Parathyroid adenoma (tissue), 2 donors: Measurements from ENCODE around the gene SGIP1.

ENCODE experiments used
- H2AFZ ChIP-seq: fragments of 300-600 bp; sonication (generic); one replicate; pipeline ENCODE4 v1.7.0; 2017; ENCODE audit warnings: antibody characterized with exemption, mild to moderate bottlenecking
- H3K27ac ChIP-seq: fragments of 300-600 bp; sonication (generic); one replicate; pipeline ENCODE4 v1.7.0; 2017
- H3K27me3 ChIP-seq: fragments of 300-600 bp; sonication (generic); one replicate; pipeline ENCODE4 v1.7.0; 2017; ENCODE audit warnings: low read length; ENCODE audit not compliant: control insufficient read depth, insufficient read depth
- H3K36me3 ChIP-seq: fragments of 300-600 bp; sonication (generic); one replicate; pipeline ENCODE4 v1.7.0; 2017; ENCODE audit warnings: low read length; ENCODE audit not compliant: control insufficient read depth, insufficient read depth
- H3K4me1 ChIP-seq: fragments of 300-600 bp; sonication (generic); one replicate; pipeline ENCODE4 v1.7.0; 2017; ENCODE audit warnings: control low read depth
- H3K4me2 ChIP-seq: fragments of 300-600 bp; sonication (generic); one replicate; pipeline ENCODE4 v1.7.0; 2017; ENCODE audit warnings: low read length
- H3K4me3 ChIP-seq: fragments of 300-600 bp; sonication (generic); one replicate; pipeline ENCODE4 v1.7.0; 2017; ENCODE audit warnings: low read depth, low read length
- H3K79me2 ChIP-seq: fragments of 300-600 bp; sonication (generic); one replicate; pipeline ENCODE4 v1.7.0; 2017; ENCODE audit warnings: control low read depth
- H3K9ac ChIP-seq: fragments of 300-600 bp; sonication (generic); one replicate; pipeline ENCODE4 v1.7.0; 2017; ENCODE audit warnings: mild to moderate bottlenecking
- H3K9me3 ChIP-seq: fragments of 300-600 bp; sonication (generic); one replicate; pipeline ENCODE4 v1.7.0; 2017; ENCODE audit warnings: low read length; ENCODE audit not compliant: control insufficient read depth
- TF ChIP-seq, protein P1 (sequence below): fragments of 300-600 bp; sonication (generic); IDR thresholded peaks from one replicate; pipeline ENCODE4 v1.7.0; 2017; ENCODE audit warnings: antibody characterized with exemption, mild to moderate bottlenecking
- donor health status: primary hyperparathyroidism.

SGIP1 gene

GRCh38 chr1:66633159-66633558, 99.2 kb downstream of the SGIP1 start:
- Histone ChIP-seq H3K4me1 (no peaks in the 10 kb centered on the region), H3K9me3 (no peaks in the 10 kb centered on the region), H3K4me3 (no peak overlapping the region), H3K9ac (no peak overlapping the region), H3K4me2 (no peak overlapping the region), H3K36me3 (no peaks in the 10 kb centered on the region), H2AFZ (no peak overlapping the region), H3K27ac (no peak overlapping the region), H3K79me2 (no peaks in the 10 kb centered on the region), H3K27me3 (no peaks in the 10 kb centered on the region)
- TF ChIP-seq, protein P1, sequence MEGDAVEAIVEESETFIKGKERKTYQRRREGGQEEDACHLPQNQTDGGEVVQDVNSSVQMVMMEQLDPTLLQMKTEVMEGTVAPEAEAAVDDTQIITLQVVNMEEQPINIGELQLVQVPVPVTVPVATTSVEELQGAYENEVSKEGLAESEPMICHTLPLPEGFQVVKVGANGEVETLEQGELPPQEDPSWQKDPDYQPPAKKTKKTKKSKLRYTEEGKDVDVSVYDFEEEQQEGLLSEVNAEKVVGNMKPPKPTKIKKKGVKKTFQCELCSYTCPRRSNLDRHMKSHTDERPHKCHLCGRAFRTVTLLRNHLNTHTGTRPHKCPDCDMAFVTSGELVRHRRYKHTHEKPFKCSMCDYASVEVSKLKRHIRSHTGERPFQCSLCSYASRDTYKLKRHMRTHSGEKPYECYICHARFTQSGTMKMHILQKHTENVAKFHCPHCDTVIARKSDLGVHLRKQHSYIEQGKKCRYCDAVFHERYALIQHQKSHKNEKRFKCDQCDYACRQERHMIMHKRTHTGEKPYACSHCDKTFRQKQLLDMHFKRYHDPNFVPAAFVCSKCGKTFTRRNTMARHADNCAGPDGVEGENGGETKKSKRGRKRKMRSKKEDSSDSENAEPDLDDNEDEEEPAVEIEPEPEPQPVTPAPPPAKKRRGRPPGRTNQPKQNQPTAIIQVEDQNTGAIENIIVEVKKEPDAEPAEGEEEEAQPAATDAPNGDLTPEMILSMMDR = no peak

GRCh38 chr1:66637146-66637545, 103.2 kb downstream of the SGIP1 start:
- Histone ChIP-seq H3K36me3 (no peaks in the 10 kb centered on the region), H3K4me1 (no peaks in the 10 kb centered on the region), H3K79me2 (no peaks in the 10 kb centered on the region), H3K4me2 (no peak overlapping the region), H3K9ac (no peak overlapping the region), H3K27me3 (no peaks in the 10 kb centered on the region), H3K27ac (no peak overlapping the region), H3K4me3 (no peak overlapping the region), H2AFZ (no peak overlapping the region), H3K9me3 (no peaks in the 10 kb centered on the region)
- TF ChIP-seq, protein P1 = no peak

DNA sequence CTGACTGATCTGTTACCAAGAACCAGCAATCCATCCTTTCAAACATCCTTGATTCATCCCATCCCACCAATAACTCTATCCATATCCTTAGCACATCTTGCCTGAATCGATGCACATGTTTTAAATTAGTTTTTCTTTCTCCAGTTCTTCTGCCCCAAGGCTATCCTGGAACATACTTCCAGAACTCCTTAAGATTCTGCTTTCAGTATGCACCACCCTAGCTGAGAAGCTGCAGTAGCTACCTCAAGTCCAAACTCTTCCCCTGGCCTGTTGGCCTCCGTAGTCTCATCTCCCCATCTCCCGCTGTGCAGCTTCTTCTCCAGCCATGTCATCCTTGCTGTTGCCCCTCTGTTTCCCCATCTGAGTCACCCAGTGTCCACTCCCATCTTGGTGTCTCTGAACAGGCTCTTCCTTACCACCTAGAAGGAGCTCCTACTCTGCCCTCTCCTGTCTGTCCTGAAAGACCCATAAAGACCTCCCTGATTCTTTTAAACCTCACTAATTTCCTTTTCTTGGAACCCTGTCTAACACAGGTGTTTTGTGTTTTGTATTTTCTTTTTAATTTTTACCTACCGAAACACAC, 108.0 kb downstream of the SGIP1 start:
- H3K9me3 ChIP-seq = no peaks in the 10 kb centered on the region
- no peak overlapping the region for H3K4me3 ChIP-seq
- no peaks in the 10 kb centered on the region for H3K36me3 ChIP-seq
- H3K27ac ChIP-seq = no peak overlapping the region
- TF ChIP-seq, protein P1 = no peak
- H2AFZ ChIP-seq = no peak overlapping the region
- H3K79me2 ChIP-seq = no peaks in the 10 kb centered on the region
- no peaks in the 10 kb centered on the region for H3K4me1 ChIP-seq
- no peak overlapping the region for H3K4me2 ChIP-seq
- no peaks in the 10 kb centered on the region for H3K27me3 ChIP-seq
- H3K9ac ChIP-seq = no peak overlapping the region

DNA sequence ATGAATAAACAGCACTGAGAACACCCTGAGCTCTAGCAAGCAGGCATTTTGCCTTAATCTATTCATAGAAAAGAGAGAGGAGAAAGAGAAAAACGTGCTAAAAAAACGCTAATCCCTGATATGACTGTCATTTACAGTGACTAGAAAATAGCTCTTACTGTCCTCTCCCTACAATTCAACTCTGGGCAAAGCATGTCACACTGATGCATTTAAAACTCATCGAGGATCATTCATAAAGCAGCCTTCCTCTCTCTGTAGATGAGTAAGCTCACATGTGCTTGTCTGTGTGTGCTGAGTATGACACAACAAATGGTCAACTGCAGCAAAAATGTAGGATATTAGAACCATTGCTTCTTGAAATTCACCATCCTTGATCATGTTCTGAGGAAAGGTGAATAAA, 109.0 kb downstream of the SGIP1 start:
- Histone ChIP-seq H3K4me1 (no peaks in the 10 kb centered on the region), H2AFZ (no peak overlapping the region), H3K4me2 (no peak overlapping the region), H3K9ac (no peak overlapping the region), H3K4me3 (no peak overlapping the region), H3K79me2 (no peaks in the 10 kb centered on the region), H3K27me3 (no peaks in the 10 kb centered on the region), H3K9me3 (no peaks in the 10 kb centered on the region), H3K36me3 (no peaks in the 10 kb centered on the region), H3K27ac (no peak overlapping the region)
- TF ChIP-seq, protein P1 = no peak

DNA sequence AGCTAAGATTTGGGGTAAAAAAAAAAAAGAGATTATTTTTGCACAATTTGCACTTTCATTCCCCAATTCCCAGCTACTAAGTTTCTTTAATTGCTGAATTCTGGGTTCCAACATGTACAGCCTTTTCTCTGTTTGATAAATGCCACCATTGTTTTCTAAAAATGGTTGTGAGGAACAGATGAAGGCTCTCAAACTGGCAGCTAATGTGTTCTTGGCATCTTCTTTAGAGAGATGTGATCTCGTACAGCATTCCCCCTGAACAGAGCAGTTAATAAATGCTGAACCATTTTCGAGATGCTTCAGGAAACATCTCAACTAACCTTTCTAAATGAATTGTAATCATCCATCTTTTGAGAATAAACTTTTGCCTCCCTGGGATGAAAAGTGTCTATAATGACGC, 110.4 kb downstream of the SGIP1 start:
- TF ChIP-seq, protein P1 = no peak
- no peaks in the 10 kb centered on the region for H3K9me3 ChIP-seq
- no peaks in the 10 kb centered on the region for H3K79me2 ChIP-seq
- no peak overlapping the region for H3K27ac ChIP-seq
- no peak overlapping the region for H3K4me2 ChIP-seq
- no peak overlapping the region for H3K4me3 ChIP-seq
- H3K27me3 ChIP-seq = no peaks in the 10 kb centered on the region
- no peaks in the 10 kb centered on the region for H3K4me1 ChIP-seq
- no peaks in the 10 kb centered on the region for H3K36me3 ChIP-seq
- H2AFZ ChIP-seq = no peak overlapping the region
- no peak overlapping the region for H3K9ac ChIP-seq
